Fibroblast of skin of right biceps (primary cell): Measurements from ENCODE around the gene CLSTN1.

Source experiments
- DNase-seq: peaks from one replicate; pipeline ENCODE4 v3.0.0-alpha.2; 2013

The CLSTN1 gene

DNA sequence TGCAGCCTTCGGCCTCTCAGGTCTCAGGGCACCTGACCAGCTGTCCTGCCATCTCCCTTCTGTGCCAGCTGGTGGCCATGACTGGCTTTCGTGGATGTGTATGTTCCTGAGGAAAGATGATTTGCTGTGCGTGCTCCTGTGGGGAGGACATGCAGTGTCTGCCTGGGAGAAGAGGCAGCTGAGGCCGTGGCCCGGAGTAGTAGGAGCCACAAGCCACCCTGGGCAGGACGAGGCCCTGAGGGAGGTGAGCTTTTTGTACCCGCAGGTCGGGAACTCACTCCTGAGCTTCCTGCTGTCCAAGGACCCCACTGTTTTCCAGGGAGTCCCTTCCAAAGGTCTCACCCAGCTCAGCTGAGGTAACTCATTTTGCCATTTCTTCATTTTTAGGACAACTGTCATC, 113.7 kb downstream of the CLSTN1 start:
- DNase-seq, result no peak

DNA sequence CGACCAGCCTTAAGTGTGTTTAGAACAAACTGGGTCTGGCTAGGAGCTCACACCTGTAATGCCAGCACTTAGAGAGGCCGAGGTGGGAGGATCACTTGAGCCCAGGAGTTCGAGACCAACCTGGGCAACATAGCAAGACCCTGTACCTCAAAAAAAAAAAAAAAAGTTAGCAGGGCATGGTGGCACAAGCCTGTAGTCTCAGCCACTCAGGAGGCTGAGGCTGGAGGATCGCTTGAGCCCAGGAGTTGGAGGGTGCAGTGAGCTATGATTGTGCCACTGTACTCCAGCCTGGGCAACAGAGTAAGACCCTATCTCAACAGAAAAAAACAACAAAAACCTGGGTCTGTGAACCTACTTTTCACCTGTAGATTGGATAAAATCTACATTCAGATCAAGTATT, 117.6 kb downstream of the CLSTN1 start:
- no peak for DNase-seq

DNA sequence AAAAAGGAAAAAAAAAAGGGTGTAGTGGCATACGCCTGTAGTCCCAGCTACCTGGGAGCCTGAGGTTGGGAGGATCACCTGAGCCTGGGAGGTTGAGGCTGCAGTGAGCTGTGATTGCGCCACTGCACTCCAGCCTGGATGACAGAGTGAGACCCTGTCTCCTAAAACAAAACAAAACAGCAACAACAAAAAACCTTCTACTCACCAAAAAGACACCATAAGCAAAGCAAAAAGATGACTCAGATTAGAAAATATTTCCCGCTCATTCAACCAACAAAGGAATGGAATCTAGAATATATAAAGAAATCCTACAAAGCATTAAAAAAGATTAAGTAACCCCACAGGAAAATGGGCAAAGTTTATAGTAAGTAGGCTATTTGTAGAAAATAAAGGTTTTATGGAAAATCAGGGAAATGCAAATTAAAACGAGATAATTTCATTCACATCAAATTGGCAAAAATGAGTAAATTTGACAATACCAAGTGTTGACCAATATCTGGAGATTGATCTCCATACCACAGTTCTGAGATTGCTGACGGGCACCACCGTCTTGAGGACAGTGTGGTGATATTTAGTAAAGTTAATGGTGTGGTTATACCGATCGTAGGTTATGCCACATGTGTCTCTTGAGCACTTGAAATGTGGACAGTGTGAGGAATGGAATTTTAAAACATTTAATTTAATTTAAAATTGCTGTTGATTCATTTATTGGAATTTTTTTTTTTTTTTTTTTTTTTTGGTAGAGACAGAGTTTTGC, 118.2 kb downstream of the CLSTN1 start:
- peak; percentile 60 for DNase-seq

DNA sequence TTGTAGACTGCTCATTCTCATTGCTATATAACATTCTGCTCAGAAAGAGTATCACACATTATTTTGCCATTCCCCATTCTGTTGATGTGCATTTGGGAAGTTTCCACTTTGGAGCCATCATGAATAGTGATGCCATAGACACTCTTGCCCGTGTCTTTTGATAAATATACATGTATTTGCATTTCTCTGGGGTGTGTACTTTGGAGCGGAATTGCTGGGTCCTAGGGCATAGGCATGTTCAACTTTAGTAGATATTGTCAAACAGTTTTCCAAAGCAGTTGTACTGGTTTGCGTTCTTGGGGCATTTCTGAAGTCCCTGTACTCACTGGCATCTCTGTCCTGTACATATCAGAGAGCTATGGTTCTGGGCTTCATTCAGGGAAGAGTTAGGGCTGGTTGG, 120.1 kb downstream of the CLSTN1 start:
- DNase-seq, result no peak

DNA sequence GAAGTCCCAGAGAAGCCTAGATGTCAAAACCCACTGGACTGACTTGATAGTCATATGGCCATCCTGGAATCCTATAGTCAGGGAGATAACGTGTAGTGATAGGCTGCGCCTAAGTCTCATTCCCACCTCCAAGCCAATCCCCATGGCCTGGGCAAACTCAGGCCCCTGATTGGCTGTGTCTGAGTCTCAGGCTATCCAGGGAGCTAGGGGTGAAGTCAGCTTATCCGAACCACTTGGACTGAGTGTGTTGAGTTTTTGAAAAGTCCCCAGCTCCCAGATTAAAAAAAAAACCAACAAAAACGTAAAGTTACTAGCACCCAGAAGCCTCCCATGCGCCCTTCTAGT, 120.6 kb downstream of the CLSTN1 start:
- no peak for DNase-seq

DNA sequence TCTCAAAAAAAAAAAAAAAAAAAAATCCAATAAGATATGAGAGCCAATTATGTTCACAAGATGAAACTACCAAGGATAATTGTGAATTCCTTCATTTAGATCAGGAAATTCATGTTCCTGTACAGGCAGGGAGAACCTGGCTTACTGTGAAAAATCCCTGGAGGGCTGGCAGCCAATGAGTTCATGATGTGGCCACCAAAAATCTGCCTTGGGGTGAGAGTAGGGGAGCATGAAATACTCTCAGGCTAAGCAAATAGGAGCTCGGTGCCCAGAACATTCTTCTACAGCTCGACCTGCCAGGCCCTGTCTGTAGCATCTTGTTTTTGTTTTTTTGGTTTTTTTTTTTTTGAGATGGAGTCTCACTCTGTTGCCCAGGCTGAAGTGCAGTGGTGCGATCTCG, 122.1 kb downstream of the CLSTN1 start:
- DNase-seq, result no peak

DNA sequence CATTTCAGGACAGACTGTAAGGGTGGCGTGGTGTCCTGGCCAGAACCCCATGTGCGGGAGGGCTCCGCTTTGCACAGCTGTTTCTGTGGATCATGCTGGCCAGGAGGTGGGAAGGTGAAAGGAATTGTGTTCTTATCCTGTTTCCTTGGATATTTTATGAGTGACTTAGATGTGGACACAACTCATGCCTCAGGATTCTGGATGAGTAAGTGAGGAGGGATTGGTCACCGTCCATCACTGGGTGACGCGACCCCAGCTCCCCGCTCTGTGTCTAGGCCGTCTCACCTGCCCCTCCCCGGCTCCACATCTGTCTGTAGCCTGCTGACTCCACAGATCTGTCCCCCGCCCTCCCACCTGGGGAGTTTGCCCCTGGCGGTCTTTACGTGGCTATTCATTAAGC, 123.4 kb downstream of the CLSTN1 start:
- peak; percentile 89 for DNase-seq

DNA sequence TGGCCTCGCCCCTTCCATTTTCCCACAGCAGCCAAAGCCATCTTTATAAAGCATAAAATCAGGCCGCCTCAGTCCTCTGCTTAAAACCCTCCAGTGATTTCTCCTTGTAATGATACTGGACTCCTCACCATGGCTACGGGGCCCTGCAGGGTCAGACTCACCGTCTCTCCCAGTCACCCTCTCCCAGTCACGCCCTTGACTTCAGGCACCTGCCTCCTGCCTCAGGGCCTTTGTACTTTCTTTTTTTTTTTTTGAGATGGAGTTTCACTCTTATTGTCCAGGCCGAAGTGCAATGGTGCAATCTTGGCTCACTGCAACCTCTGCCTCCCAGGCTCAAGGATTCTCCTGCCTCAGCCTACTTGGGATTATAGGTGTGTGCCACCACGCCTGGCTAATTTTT, 124.4 kb downstream of the CLSTN1 start:
- DNase-seq, result no peak

DNA sequence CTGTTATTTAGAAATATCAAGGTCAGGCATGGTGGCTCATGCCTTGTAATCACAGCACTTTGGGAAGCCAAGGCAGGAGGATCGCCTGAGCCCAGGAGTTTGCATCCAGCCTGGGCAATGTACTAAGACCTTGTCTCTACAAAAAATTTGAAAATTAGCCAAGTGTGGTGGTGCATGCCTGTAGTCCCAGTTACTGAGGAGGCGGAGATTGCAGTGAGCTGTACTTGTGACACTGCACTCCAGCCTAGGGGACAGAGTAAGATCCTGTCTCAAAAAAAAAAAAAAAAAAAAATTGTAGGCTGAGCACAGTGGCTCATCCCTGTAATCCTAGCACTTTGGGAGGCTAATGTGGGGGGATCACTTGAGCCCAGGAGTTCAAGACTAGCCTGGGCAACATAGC, 127.0 kb downstream of the CLSTN1 start:
- DNase-seq, result no peak

DNA sequence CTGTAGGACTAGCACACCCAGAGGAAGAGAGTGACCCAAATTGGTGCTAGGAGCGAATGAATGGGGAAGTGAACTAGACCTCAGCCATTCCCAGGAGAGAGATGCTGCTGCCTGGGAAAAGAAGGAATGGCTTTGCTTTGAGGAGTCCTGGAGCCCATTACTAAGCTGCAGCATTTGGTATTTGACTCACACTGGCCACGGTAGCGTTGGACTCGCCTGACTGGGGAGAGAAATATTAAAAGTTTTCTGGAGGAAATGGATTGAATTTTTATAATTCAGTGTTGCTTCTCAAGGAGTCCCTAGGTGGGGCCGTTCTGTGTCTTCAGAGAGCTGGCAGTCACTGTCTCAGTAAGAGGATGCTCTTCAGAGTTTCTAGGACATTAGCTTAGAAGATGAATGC, 132.1 kb downstream of the CLSTN1 start:
- DNase-seq, result peak; percentile 36

DNA sequence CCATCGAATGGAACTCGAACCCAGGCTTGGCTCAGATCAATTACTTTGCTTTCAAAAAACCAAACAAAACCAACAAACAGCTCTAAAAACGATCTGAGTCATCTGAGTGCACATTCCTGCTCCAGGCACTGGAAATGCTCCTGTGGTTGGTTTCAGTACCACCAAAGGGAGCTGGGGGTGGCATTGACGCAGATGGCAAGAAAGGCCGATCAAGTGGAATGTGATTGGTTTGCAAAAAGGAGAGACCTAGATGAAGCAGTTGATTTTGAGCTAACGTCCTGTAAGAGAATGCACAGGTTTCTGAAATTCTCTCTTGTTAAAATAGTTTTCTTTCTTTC, 132.7 kb downstream of the CLSTN1 start:
- peak; percentile 40 for DNase-seq

DNA sequence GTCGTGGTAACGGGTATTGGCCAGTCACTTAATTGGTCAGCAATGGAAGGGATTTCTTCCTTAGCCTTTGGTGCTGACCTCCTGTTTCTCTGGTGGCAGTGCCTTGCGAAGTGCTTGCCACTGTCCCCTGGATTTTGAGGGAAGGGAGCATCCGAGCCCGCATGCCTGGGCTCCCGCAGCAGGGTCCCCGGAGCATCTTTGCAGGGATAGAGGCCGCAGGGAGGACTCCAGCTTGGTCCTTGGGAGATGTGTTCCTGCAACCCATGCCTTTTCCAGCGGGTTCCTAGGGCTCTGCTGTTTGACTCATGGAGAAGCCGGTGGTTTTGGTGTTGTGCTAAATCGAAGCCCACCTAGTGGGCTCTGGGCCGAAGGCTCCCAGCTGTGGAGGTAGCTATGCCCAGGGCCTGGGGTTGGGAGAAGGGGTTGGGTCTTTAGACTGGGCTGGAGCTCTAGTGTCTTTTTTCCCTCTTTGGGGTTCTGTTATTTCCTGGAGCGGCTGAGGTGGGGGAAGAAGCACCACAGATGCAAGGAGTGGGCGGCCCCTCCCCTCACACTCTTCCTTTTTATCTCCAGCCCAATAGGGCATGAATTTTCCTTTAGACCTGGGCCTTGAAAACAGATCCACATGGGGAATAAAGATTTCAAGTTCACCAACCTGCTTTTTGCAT, 133.2 kb downstream of the CLSTN1 start:
- no peak for DNase-seq

DNA sequence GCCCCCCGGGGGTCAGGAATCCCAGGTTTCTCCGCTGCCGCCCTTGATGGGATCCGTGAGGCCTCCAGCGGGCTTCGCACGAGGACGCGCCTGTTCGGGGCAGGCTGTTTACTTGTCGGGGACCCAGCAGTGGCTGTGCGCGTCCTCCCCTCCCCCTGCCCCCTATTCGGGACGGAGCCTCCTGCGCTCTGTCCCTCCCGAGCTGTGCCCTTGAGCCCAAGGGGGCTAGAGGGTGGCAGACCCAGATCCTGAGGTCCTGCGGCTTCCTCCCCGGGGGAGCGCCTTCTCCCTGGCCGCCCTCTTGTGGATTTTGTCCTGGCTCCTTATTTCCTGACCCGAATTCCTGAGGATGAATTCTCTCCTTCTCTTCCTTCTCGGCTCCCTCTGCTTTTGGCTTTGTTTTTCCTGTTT, 133.8 kb downstream of the CLSTN1 start:
- DNase-seq, result peak; percentile 24

DNA sequence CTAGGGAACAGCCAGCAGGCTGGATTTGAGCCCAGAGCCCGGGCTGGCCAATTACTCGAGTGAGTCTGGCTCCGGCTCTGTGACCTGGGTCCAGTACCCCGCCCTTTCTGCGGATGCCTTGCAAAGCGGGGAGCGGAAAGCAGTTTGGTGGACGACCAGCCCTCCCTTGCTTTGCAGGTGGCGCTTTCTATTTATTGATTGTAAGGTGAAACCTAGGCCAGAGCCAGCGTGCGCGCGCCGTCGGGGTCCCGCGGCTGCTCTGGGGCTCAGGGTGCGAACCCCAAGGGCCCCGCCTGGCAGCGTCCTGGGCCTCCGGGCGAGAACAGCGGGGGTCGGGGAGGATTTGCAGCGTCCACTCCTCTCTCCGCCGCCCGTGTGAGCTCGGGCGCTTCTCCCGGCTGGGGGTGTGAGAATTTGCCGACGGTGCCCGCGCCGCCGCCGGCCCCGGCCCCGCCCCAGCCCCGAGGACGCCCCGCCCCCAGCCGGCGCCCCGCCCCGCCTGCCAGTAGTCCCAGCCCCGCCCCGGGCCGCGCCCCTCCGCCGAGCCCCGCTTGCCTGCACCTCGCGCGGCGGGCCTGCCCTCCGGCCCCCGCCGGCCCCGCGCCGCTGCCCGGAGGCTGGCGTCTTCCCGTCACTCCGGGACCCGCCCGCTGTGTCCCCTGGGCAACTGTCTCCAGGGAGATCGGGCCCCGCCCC, 134.6 kb downstream of the CLSTN1 start:
- DNase-seq, result peak; percentile 73

DNA sequence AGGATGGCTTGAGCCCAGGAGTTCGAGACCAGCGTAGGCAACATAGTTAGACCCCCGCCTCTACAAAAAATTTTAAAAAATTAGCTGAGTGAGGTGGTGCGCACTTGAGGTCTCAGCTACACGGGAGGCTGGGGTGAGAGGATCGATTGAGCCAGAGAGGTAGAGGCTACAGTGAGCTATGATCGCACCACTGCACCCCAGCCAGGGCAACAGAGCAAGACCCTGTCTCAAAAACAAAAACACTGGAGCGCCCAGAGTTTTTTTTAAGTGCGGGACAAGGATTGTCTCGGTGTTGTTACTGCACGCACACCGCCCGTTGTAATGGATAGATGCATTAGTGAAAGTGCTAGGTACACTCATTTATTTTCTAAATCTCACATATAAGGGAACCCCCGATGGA, 135.2 kb downstream of the CLSTN1 start:
- DNase-seq, result no peak

DNA sequence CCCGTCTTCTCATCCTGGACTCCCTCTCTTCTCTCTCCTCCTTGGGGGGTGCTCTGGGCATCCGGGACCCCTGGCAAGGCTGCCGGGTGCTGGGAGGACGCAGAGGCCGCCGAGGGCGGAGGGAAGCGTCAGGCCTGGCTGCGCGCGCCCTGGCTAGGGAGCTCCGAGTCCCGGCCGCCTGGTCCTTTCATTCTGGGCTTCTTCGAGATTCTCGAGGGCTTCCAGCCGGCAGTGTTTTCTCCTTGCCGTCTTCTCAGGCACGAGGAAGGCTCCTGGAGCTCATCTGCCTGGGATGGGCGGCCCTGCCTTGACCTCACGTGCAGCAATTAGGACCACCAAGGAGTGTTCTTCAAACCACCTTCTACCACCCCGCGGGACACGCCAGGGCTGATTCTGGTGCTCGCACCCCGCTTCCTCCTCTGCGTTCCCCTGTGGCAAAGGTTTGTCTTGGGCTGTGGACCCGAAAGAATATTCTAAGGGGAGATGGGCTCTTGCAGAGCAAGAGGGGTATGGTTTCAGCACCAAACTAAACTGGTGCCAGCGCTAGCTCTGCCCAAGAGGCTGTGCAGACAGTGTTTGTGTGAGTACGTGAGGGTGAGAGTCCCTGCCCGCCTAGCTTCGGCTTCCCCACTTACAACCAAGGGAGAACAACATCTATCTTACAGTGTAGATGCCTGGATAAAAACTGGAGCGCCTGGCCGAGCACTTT, 135.7 kb downstream of the CLSTN1 start:
- peak; percentile 25 for DNase-seq

DNA sequence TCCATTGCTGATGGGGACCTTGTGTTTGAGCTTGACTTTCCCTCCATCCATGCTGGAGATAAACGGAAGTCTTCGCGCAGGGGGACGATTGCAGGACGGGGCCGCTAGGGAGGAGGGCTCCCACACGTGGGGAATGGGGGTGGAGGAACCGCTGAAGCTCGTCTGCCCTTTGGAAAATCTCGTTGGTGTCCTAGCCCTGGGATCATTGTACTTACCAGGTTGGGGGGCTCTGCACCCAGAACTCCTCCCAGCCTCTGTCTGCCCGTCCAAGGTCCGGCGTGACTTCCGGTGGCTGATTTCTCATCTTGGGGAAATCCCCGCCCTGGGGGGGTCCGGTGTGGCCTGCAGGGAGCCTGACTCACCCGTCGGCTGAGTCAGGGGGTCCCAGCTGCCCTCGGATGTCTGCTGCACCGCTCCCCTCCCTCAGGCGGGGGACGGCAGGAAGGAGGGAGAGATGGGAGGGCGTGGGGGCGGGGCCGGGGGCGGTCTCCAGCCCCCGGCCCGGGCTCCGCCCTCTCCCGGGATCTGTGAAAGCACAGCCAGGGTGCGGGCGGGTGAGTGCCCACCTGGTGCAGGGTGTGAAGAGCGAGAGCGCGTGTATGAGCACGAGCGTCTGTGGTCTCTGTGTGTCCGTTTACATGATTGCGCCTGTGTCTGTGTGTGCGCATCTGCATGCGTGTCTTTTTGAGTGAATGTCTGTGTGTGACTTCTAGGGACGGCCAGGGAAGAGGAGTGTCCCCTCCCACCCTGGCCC, 136.5 kb downstream of the CLSTN1 start:
- DNase-seq, result peak; percentile 87

DNA sequence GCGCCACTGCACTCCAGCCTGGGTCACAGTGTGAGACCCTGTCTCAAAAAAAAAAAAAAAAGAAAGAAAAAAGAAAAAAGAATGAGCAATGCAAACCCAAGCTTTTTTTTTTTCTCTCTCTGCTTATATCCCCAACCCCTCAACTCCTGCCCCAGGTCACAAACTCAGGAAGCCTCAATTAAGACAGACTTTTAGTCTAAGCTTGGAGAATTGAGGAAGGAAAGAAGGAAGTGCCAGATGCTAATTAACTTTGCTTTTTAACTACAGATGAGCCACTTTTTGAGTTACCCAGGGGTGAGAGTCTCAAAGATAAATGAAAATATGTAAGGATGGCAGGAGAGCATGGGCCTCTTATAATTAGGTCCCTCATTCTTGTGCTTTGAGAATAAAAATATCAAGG, 139.0 kb downstream of the CLSTN1 start:
- DNase-seq, result no peak

DNA sequence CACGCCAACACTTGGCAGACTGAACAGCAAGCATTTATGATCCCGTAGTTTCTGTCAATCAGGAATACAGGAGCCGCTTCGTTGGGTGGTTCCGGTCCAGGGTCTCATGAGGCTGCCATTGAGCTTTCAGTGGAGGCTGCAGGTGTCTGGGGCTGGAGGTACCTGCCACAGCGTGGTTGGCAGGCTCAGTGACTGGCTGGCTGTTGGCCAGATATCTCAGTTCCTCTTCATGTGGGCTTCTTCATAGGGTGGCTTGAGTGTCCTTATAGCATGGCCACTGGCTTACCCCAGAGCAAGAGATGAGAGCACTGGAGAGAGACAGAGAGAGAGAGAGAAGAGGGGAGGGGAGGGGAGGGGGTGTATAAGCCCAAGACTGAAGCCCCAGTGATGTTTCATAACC, 142.9 kb downstream of the CLSTN1 start:
- DNase-seq, result no peak

DNA sequence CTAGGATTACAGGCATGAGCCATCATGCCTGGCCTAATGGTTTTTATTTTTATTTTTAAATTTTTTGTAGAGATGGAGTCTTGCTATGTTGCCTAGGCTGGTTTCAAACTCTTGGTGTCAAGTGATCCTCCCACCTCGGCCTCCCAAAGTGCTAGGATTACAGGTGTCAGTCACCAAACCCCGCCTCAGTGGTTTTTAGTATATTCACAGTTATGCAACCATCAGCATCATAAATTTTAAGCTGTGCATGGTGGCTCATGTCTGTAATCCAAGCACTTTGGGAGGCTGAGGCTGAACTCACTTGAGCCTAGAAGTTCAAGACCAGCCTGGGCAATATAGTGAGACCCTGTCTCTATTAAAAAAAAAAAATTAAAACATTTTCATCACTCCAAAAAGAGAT, 143.7 kb downstream of the CLSTN1 start:
- no peak for DNase-seq
